ENCODE measurements around the gene NCAM1. TPM values are rescaled to one million over a fixed set of nuclear protein-coding genes. Genes with fewer than 3 reads are reported as not detected.

Gene NCAM1
- polyA plus RNA-seq, 1 experiment: 0.27 TPM

DNA sequence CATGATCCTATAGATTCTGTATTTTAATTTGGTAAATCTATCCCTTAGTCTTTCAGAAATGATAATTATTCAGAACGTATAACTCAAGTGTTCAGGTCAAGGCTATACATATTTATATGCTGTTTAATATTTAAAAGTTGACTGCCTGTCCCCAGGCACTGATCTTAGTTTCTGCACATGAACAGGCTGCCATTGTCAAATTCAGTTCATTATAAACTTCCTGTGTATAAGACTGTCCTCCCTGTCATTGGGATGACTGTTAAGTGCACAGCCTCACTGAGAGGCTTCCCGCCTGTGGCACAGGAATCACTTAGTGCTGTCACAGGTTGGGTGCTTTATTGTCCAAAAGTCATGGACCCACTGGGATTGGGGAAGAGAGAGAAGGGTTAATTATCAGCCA lies 261.0 kb downstream of the NCAM1 start:
- DNase-seq (ENCODE audit: low read depth): no peak
- ChIA-PET POLR2A (no interaction called here), CTCF (interaction anchor here (0.7 to 0.9 kb wide), 2 partner anchors 15 to 284 kb away, joined by 3 read pairs; no protein-coding TSS in a partner anchor)
- H3K36me3 ChIP-seq (ENCODE audit: control insufficient read depth, insufficient read depth, low read length): no peaks in the 10 kb centered on the region
- H3K4me3 ChIP-seq (ENCODE audit: low read depth, low read length): no peak overlapping the region
- TF ChIP-seq, protein P1, sequence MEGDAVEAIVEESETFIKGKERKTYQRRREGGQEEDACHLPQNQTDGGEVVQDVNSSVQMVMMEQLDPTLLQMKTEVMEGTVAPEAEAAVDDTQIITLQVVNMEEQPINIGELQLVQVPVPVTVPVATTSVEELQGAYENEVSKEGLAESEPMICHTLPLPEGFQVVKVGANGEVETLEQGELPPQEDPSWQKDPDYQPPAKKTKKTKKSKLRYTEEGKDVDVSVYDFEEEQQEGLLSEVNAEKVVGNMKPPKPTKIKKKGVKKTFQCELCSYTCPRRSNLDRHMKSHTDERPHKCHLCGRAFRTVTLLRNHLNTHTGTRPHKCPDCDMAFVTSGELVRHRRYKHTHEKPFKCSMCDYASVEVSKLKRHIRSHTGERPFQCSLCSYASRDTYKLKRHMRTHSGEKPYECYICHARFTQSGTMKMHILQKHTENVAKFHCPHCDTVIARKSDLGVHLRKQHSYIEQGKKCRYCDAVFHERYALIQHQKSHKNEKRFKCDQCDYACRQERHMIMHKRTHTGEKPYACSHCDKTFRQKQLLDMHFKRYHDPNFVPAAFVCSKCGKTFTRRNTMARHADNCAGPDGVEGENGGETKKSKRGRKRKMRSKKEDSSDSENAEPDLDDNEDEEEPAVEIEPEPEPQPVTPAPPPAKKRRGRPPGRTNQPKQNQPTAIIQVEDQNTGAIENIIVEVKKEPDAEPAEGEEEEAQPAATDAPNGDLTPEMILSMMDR (IDR thresholded peaks at IDR 0.05; ENCODE audit: insufficient read depth, low read depth, low read length): no peak
- H3K27me3 ChIP-seq (ENCODE audit: control insufficient read depth, insufficient read depth, low read length): no peaks in the 10 kb centered on the region

DNA sequence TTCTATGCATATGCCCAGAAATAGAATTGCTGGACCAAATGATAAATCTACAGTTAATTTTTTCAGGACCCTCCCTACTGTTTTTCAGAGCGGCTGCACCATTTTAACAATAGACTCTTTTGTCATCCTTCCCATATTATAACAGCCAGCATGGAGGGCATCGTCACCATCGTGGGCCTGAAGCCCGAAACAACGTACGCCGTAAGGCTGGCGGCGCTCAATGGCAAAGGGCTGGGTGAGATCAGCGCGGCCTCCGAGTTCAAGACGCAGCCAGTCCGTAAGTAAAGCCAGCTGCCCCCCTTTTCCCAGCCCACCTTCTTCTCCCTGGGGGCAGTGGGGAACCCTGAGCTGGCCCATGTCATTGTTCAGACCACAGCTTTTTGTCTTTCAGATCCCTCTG lies 273.7 kb downstream of the NCAM1 start:
- ChIA-PET CTCF (no interaction called here), POLR2A (no interaction called here)
- no peak for DNase-seq (ENCODE audit: low read depth)
- TF ChIP-seq, protein P1 (IDR thresholded peaks at IDR 0.05; ENCODE audit: insufficient read depth, low read depth, low read length): no peak
- no peaks in the 10 kb centered on the region for H3K27me3 ChIP-seq (ENCODE audit: control insufficient read depth, insufficient read depth, low read length)
- H3K36me3 ChIP-seq (ENCODE audit: control insufficient read depth, insufficient read depth, low read length): no peaks in the 10 kb centered on the region
- H3K4me3 ChIP-seq (ENCODE audit: low read depth, low read length): no peak overlapping the region

DNA sequence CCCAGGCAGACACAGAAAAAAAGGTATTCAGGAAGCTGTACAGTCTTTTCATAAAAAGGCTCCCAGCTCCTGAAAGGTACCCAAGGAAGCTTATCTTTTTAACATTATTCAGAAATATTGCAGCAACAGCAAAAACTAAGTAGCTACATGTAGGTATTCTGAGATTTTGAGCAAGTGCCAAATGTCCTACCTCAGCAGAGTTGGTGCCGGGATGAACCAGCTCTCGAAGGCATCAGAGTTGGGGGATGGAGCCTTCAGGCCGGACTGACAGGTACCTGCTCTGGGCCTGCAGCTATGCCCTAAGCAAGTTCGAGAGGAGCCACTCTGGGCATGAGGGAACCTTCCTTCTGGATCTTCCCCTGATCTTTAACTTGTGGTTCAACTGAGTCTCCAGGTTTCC lies 276.0 kb downstream of the NCAM1 start:
- ChIA-PET CTCF (interaction anchor here (1.0 kb wide), 1 partner anchor 15 kb away, joined by 3 read pairs; no protein-coding TSS in a partner anchor), POLR2A (no interaction called here)
- TF ChIP-seq, protein P1 (IDR thresholded peaks at IDR 0.05; ENCODE audit: insufficient read depth, low read depth, low read length): no peak
- DNase-seq (ENCODE audit: low read depth): no peak
- Histone ChIP-seq H3K36me3 (ENCODE audit: control insufficient read depth, insufficient read depth, low read length) (no peaks in the 10 kb centered on the region), H3K27me3 (ENCODE audit: control insufficient read depth, insufficient read depth, low read length) (no peaks in the 10 kb centered on the region), H3K4me3 (ENCODE audit: low read depth, low read length) (no peak overlapping the region)

DNA sequence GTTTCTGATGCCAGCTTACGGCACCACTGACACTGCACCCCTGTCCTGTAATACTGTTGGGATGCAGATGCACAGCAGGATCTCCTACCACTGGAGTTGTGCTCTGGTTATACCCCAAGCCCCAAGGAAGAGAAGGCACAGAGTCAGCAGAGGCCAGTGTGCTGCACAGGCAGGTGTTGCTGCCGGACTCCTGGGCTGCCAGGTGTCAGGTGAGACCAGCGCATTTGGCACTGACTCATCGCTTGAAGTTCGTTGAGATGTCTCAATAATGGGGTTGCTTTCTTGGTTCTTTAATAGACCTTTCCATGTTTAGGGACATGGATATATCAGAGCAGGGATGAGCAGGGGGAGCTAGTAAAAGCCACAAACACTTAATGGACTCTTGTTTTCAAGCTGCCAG lies 277.5 kb downstream of the NCAM1 start:
- no peaks in the 10 kb centered on the region for H3K36me3 ChIP-seq (ENCODE audit: control insufficient read depth, insufficient read depth, low read length)
- no peak overlapping the region for H3K4me3 ChIP-seq (ENCODE audit: low read depth, low read length)
- POLR2A ChIA-PET: no interaction called here
- DNase-seq (ENCODE audit: low read depth): no peak
- H3K27me3 ChIP-seq (ENCODE audit: control insufficient read depth, insufficient read depth, low read length): no peaks in the 10 kb centered on the region
- CTCF ChIA-PET: no interaction called here
- TF ChIP-seq, protein P1 (IDR thresholded peaks at IDR 0.05; ENCODE audit: insufficient read depth, low read depth, low read length): no peak

DNA sequence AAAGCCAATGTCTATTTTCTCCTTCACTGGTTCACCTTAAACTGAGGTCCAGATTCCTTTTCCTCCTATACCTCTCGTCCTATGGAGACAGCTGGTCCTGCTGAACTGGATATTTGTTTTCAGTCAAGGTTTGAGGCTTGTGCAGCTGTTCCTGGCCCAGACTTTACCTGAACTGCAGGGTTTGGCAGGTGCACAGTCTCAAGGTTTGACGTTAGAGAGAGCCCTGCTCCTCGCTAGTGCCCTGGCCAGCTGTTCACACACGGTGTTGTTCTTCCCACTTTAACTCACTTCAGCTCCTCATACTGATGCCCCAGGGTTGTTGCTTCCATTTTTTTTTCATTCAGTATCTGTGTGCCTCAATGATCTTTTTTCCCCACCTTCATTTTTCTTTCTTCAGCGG lies 279.2 kb downstream of the NCAM1 start:
- no peak for DNase-seq (ENCODE audit: low read depth)
- TF ChIP-seq, protein P1 (IDR thresholded peaks at IDR 0.05; ENCODE audit: insufficient read depth, low read depth, low read length): no peak
- Histone ChIP-seq H3K36me3 (ENCODE audit: control insufficient read depth, insufficient read depth, low read length) (no peaks in the 10 kb centered on the region), H3K27me3 (ENCODE audit: control insufficient read depth, insufficient read depth, low read length) (no peaks in the 10 kb centered on the region), H3K4me3 (ENCODE audit: low read depth, low read length) (no peak overlapping the region)
- ChIA-PET POLR2A (no interaction called here), CTCF (no interaction called here)
